ENCODE results near the gene CFAP73.

DNA sequence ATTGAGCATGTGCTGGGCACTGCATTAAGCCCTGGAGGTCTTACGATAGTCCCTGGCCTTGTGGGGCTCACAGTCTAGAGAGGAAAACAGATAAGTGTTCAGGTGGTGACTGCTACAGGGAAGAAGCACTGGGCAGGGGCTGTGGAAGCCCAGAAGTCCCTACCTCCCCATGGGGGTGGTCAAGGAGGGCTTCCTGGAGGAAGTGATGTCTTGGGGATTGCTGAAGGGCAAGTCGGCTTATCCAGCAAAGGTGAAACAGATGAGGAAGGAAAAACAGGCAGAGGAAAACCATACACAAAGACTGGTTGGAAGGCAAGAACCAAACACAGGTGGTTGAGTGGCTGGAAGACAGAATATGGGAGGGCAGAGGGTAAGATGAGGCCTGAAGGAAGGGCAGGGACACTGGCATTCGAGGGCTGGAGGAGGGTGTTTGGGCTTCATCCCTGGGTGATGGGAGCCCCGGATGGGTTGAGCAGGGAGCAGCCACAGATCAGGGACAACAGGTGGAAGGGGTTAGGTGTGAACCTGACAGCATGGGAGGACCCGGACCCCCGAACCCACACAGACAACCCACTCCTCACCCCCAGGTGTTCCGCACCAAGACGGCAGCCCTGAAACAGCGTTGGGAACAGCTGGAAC is 2.8 kb downstream of the CFAP73 start:
- TF ChIP-seq, protein P1, sequence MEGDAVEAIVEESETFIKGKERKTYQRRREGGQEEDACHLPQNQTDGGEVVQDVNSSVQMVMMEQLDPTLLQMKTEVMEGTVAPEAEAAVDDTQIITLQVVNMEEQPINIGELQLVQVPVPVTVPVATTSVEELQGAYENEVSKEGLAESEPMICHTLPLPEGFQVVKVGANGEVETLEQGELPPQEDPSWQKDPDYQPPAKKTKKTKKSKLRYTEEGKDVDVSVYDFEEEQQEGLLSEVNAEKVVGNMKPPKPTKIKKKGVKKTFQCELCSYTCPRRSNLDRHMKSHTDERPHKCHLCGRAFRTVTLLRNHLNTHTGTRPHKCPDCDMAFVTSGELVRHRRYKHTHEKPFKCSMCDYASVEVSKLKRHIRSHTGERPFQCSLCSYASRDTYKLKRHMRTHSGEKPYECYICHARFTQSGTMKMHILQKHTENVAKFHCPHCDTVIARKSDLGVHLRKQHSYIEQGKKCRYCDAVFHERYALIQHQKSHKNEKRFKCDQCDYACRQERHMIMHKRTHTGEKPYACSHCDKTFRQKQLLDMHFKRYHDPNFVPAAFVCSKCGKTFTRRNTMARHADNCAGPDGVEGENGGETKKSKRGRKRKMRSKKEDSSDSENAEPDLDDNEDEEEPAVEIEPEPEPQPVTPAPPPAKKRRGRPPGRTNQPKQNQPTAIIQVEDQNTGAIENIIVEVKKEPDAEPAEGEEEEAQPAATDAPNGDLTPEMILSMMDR (IDR thresholded peaks at IDR 0.05) = no peak
- TF ChIP-seq POLR2AphosphoS5 (IDR thresholded peaks at IDR 0.05) = no peak
- no peak for TF ChIP-seq POLR2A (IDR thresholded peaks at IDR 0.05)
